OCI-LY7 (cell line): ENCODE data around the gene EYS.

Experiments
- CTCF ChIP-seq: fragments of 200-600 bp; sonication (generic); conservative IDR thresholded peaks from 2 replicates; pipeline ENCODE4 v1.5.1; 2014; ENCODE audit warnings: mild to moderate bottlenecking, antibody characterized with exemption, low read length, moderate library complexity, mixed read lengths
- EZH2phosphoT487 ChIP-seq: fragments of 200-600 bp; sonication (generic); IDR thresholded peaks from 2 replicates; pipeline ENCODE4 v1.6.1; 2018; ENCODE audit warnings: low read depth, borderline replicate concordance, mild to moderate bottlenecking, mixed run types, antibody characterized with exemption, low read length, moderate library complexity, mixed read lengths

GRCh38 chr6:64861039-64861651 is 845.9 kb downstream of the EYS start:
- TF ChIP-seq EZH2phosphoT487 (no peak), CTCF (no peak)
